Osteocyte (in vitro differentiated cells): ENCODE measurements around the gene KRT13. TPM values are rescaled to one million over a fixed set of nuclear protein-coding genes. Genes with fewer than 3 reads are reported as not detected.

Experiments used
- DNase-seq: peaks from one replicate; pipeline ENCODE4 v3.0.0; 2021; ENCODE audit warnings: mixed read lengths; ENCODE audit not compliant: unreplicated experiment; ENCODE audit errors: extremely low spot score
- H3K27ac Mint-ChIP-seq: one replicate; pipeline ENCODE4 v1.8.0; 2021; ENCODE audit warnings: mild to moderate bottlenecking, mixed read lengths; ENCODE audit not compliant: unreplicated experiment
- H3K27me3 Mint-ChIP-seq: one replicate; pipeline ENCODE4 v1.8.0; 2021; ENCODE audit warnings: mixed read lengths; ENCODE audit not compliant: unreplicated experiment
- H3K36me3 Mint-ChIP-seq: one replicate; pipeline ENCODE4 v1.8.0; 2021; ENCODE audit warnings: mixed read lengths; ENCODE audit not compliant: unreplicated experiment
- H3K4me1 Mint-ChIP-seq: one replicate; pipeline ENCODE4 v1.8.0; 2021; ENCODE audit warnings: mixed read lengths; ENCODE audit not compliant: unreplicated experiment
- H3K4me3 Mint-ChIP-seq: one replicate; pipeline ENCODE4 v1.8.0; 2021; ENCODE audit warnings: mild to moderate bottlenecking, moderate library complexity, mixed read lengths; ENCODE audit not compliant: unreplicated experiment
- H3K9me3 Mint-ChIP-seq: one replicate; pipeline ENCODE4 v1.8.0; 2021; ENCODE audit warnings: mixed read lengths; ENCODE audit not compliant: unreplicated experiment
- CTCF ChIP-seq: fragments of 200-600 bp; sonication (generic); IDR thresholded peaks from 2 replicates; pipeline ENCODE4 v1.5.0; 2021; ENCODE audit warnings: antibody characterized with exemption, mild to moderate bottlenecking, moderate library complexity
- total RNA-seq: library from RNA; stranded (reverse); gene quantifications from 2 replicates; pipeline ENCODE4 v1.2.1, GENCODE V29; 2021

KRT13 gene
- total RNA-seq, 1 donor from 2014 or later: not detected

GRCh38 chr17:41464173-41464572, 41.2 kb downstream of the KRT13 start:
- no peak for TF ChIP-seq CTCF
- Mint-ChIP-seq H3K27me3 (peaks cover 8% of the 10 kb centered on the region), H3K27ac (no peak overlapping the region), H3K36me3 (no peaks in the 10 kb centered on the region), H3K9me3 (peaks cover 11% of the 10 kb centered on the region), H3K4me1 (peaks cover 8% of the 10 kb centered on the region), H3K4me3 (no peak overlapping the region)
- DNase-seq: no peak

DNA sequence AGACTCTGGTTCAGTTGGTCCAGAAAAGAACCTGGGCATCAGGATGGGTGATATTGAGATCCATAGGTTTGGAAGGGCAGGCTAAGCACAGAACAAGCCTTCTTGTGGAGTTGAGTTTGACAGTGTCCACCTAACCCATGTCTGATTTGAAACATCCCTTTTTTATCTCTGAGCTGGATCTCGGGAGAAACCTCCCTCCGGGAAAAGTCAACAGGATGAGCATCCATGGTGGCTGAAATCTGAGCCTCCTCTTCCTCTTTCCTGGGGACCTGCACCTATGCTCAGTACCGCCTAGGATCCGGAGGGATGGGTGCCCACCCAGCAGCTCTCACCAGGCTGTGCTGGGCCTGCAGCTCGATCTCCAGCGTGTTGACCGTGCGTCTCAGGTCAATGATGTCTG, 41.7 kb downstream of the KRT13 start:
- TF ChIP-seq CTCF: no peak
- Mint-ChIP-seq H3K36me3 (no peaks in the 10 kb centered on the region), H3K27me3 (peaks cover 8% of the 10 kb centered on the region), H3K4me1 (peaks cover 8% of the 10 kb centered on the region), H3K27ac (no peak overlapping the region), H3K9me3 (peaks cover 11% of the 10 kb centered on the region), H3K4me3 (no peak overlapping the region)
- DNase-seq: no peak

DNA sequence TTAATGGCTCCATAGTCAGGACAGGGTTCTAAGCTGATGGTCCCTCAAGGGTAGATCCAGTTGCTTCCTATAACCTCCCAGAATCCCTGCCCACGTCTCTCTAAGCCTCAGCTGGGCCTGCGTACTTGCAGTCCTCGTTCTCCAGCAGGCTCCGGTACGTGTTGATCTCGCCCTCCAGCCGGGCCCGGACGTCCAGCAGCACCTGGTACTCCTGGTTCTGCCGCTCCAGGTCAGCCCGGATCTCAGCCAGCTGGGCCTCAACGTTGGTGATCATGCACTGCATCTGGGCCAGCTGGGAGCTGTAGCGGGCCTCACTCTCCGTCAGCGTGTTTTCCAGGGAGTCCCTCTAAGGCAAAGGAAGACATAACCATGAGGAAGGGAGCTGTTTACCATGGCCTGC, 42.7 kb downstream of the KRT13 start:
- no peak overlapping the region for H3K4me3 Mint-ChIP-seq
- peaks cover 1% of the 10 kb centered on the region for H3K9me3 Mint-ChIP-seq
- peaks cover 8% of the 10 kb centered on the region for H3K27me3 Mint-ChIP-seq
- no peak overlapping the region for H3K27ac Mint-ChIP-seq
- TF ChIP-seq CTCF: no peak
- no peak for DNase-seq
- H3K36me3 Mint-ChIP-seq: no peaks in the 10 kb centered on the region
- H3K4me1 Mint-ChIP-seq: peaks cover 8% of the 10 kb centered on the region

- Mint-ChIP-seq H3K27me3 (peaks cover 8% of the 10 kb centered on the region), H3K36me3 (no peaks in the 10 kb centered on the region), H3K27ac (no peak overlapping the region), H3K4me3 (no peak overlapping the region), H3K9me3 (no peaks in the 10 kb centered on the region), H3K4me1 (no peaks in the 10 kb centered on the region)
- no peak for DNase-seq
- no peak for TF ChIP-seq CTCF
Measured at GRCh38 chr17:41457676-41458075, 47.7 kb downstream of the KRT13 start.

DNA sequence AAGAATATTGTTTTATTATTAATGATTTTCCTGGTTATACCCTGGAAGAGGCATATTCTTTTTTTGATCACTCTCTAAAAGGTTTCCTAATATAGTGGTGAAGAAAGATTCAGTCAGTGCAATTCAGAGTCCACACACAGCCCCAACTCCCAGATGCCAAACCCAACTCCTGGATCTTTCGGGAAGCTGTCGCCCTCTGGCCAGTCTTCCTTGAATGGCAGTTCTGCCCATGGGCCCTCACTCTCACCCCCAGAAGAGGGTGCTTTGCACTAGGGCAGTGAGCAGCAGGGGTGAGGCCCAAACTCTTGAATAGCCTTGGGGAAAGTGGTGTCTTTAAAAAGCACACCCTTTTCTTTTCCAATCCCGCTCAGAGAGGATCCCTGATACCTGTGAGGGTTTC, 49.2 kb downstream of the KRT13 start:
- Mint-ChIP-seq H3K27me3 (peaks cover 8% of the 10 kb centered on the region), H3K27ac (no peak overlapping the region), H3K36me3 (no peaks in the 10 kb centered on the region), H3K4me3 (no peak overlapping the region), H3K9me3 (peaks cover 3% of the 10 kb centered on the region), H3K4me1 (no peaks in the 10 kb centered on the region)
- TF ChIP-seq CTCF: no peak
- no peak for DNase-seq
